Measurements from ENCODE around the gene PRRG1. TPM values are rescaled to one million over a fixed set of nuclear protein-coding genes. Genes with fewer than 3 reads are reported as not detected.
"Not testable (repeated sequence)": the region's sequence is repeated elsewhere in the genome, so short reads cannot be mapped to it uniquely, and the experiment has no call there.

Gene PRRG1
- total RNA-seq, 1 experiment from 2014 or later, result not detected

- no peak for DNase-seq (ENCODE audit: low spot score)
- in situ Hi-C loops (cut with HindIII; ENCODE audit: low sequenced_read_pairs), result no loop called here
Measured at GRCh38 chrX:37370499-37371141, 21.5 kb downstream of the PRRG1 start.

- in situ Hi-C loops (cut with HindIII; ENCODE audit: low sequenced_read_pairs), result no loop called here
- DNase-seq (ENCODE audit: low spot score), result no peak
Measured at GRCh38 chrX:37371578-37371991, 22.4 kb downstream of the PRRG1 start.

- in situ Hi-C loops (cut with HindIII; ENCODE audit: low sequenced_read_pairs), result no loop called here
- DNase-seq (ENCODE audit: low spot score), result no peak
Measured at GRCh38 chrX:37378404-37378803, 29.2 kb downstream of the PRRG1 start.

GRCh38 chrX:37378830-37379229 is 29.7 kb downstream of the PRRG1 start:
- no peak for DNase-seq (ENCODE audit: low spot score)
- in situ Hi-C loops (cut with HindIII; ENCODE audit: low sequenced_read_pairs), result no loop called here

GRCh38 chrX:37380256-37380655 is 31.1 kb downstream of the PRRG1 start:
- in situ Hi-C loops (cut with HindIII; ENCODE audit: low sequenced_read_pairs), result no loop called here
- DNase-seq (ENCODE audit: low spot score), result no peak

- in situ Hi-C loops (cut with HindIII; ENCODE audit: low sequenced_read_pairs), result no loop called here
- no peak for DNase-seq (ENCODE audit: low spot score)
Measured at GRCh38 chrX:37380924-37381323, 31.8 kb downstream of the PRRG1 start.

GRCh38 chrX:37383313-37383712 is 34.1 kb downstream of the PRRG1 start:
- in situ Hi-C loops (cut with HindIII; ENCODE audit: low sequenced_read_pairs), result no loop called here
- no peak for DNase-seq (ENCODE audit: low spot score)

GRCh38 chrX:37388413-37388812 is 39.2 kb downstream of the PRRG1 start:
- DNase-seq (ENCODE audit: low spot score), result no peak
- in situ Hi-C loops (cut with HindIII; ENCODE audit: low sequenced_read_pairs), result no loop called here

- in situ Hi-C loops (cut with HindIII; ENCODE audit: low sequenced_read_pairs), result no loop called here
- no peak for DNase-seq (ENCODE audit: low spot score)
Measured at GRCh38 chrX:37405956-37406355, 56.8 kb downstream of the PRRG1 start.

- in situ Hi-C loops (cut with HindIII; ENCODE audit: low sequenced_read_pairs), result no loop called here
- no peak for DNase-seq (ENCODE audit: low spot score)
Measured at GRCh38 chrX:37407736-37408135, 58.6 kb downstream of the PRRG1 start.

GRCh38 chrX:37409278-37409677 is 60.1 kb downstream of the PRRG1 start:
- no peak for DNase-seq (ENCODE audit: low spot score)
- in situ Hi-C loops (cut with HindIII; ENCODE audit: low sequenced_read_pairs), result no loop called here

GRCh38 chrX:37420185-37420584 is 71.0 kb downstream of the PRRG1 start:
- in situ Hi-C loops (cut with HindIII; ENCODE audit: low sequenced_read_pairs), result no loop called here
- DNase-seq (ENCODE audit: low spot score), result no peak

GRCh38 chrX:37420756-37421155 is 71.6 kb downstream of the PRRG1 start:
- in situ Hi-C loops (cut with HindIII; ENCODE audit: low sequenced_read_pairs), result no loop called here
- DNase-seq (ENCODE audit: low spot score), result no peak

GRCh38 chrX:37424000-37424429 is 74.9 kb downstream of the PRRG1 start:
- no peak for DNase-seq (ENCODE audit: low spot score)
- in situ Hi-C loops (cut with HindIII; ENCODE audit: low sequenced_read_pairs), result no loop called here

- in situ Hi-C loops (cut with HindIII; ENCODE audit: low sequenced_read_pairs), result no loop called here
- no peak for DNase-seq (ENCODE audit: low spot score)
Measured at GRCh38 chrX:37425370-37425769, 76.2 kb downstream of the PRRG1 start.

GRCh38 chrX:37428962-37429361 is 79.8 kb downstream of the PRRG1 start:
- DNase-seq (ENCODE audit: low spot score); in situ Hi-C loops (cut with HindIII; ENCODE audit: low sequenced_read_pairs): not testable (repeated sequence)

GRCh38 chrX:37434362-37434761 is 85.2 kb downstream of the PRRG1 start:
- DNase-seq (ENCODE audit: low spot score), result no peak
- in situ Hi-C loops (cut with HindIII; ENCODE audit: low sequenced_read_pairs), result no loop called here

GRCh38 chrX:37437160-37437559 is 88.0 kb downstream of the PRRG1 start:
- DNase-seq (ENCODE audit: low spot score), result no peak
- in situ Hi-C loops (cut with HindIII; ENCODE audit: low sequenced_read_pairs), result no loop called here

GRCh38 chrX:37441377-37441776 is 92.2 kb downstream of the PRRG1 start:
- no peak for DNase-seq (ENCODE audit: low spot score)
- in situ Hi-C loops (cut with HindIII; ENCODE audit: low sequenced_read_pairs), result no loop called here

GRCh38 chrX:37445182-37445581 is 96.0 kb downstream of the PRRG1 start:
- in situ Hi-C loops (cut with HindIII; ENCODE audit: low sequenced_read_pairs), result no loop called here
- DNase-seq (ENCODE audit: low spot score), result no peak

- in situ Hi-C loops (cut with HindIII; ENCODE audit: low sequenced_read_pairs), result no loop called here
- no peak for DNase-seq (ENCODE audit: low spot score)
Measured at GRCh38 chrX:37453821-37454220, 104.7 kb downstream of the PRRG1 start.
